Measurements from ENCODE around the gene SLC1A5. TPM values are rescaled to one million over a fixed set of nuclear protein-coding genes. Genes with fewer than 3 reads are reported as not detected.

SLC1A5 gene
- total RNA-seq, 1 experiment from 2014 or later, result 104 TPM

GRCh38 chr19:46730595-46730994, 57.8 kb downstream of the SLC1A5 start:
- ATAC-seq, result no peak
- ChIA-PET CTCF (interaction anchor here (0.6 kb wide), 1 partner anchor 61 kb away, joined by 3 read pairs; no protein-coding TSS in a partner anchor), POLR2A (no interaction called here)
- H3K4me1 ChIP-seq (ENCODE audit: control insufficient read depth, insufficient read depth, low read length), result no peaks in the 10 kb centered on the region
- in situ Hi-C loops (cut with HindIII; ENCODE audit: low pct_unique_long_range_greater_than_20kb, low sequenced_read_pairs) (no loop called here), intact Hi-C loops (cut with micrococcal nuclease; ENCODE audit: unreplicated experiment) (no loop called here)
- BruUV-seq (replicated peaks), result no TSS peak
- no peak overlapping the region for H3K4me3 ChIP-seq (ENCODE audit: low read depth in 2 of 2, low read length in 2 of 2)
- no peak for TF ChIP-seq POLR2AphosphoS5 (IDR thresholded peaks at IDR 0.05; ENCODE audit: low read depth, low read length)
- TF ChIP-seq REST (IDR thresholded peaks at IDR 0.05; ENCODE audit: insufficient read depth in 1 of 2, low read depth in 2 of 2, low read length in 1 of 2), result no peak
- no peak for TF ChIP-seq CTCF (IDR thresholded peaks at IDR 0.05)
- TF ChIP-seq TCF7L2 (IDR thresholded peaks at IDR 0.05; ENCODE audit: low read depth, low read length), result no peak
- TF ChIP-seq SIN3A (IDR thresholded peaks at IDR 0.05; ENCODE audit: borderline replicate concordance, insufficient read depth, low read depth, low read length), result no peak
- H3K36me3 ChIP-seq (ENCODE audit: control insufficient read depth, insufficient read depth, low read length), result peaks cover 3% of the 10 kb centered on the region
- H3K9me3 ChIP-seq (ENCODE audit: control insufficient read depth, insufficient read depth, low read depth, low read length), result no peaks in the 10 kb centered on the region
- no peak for DNase-seq (ENCODE audit: low read depth, low spot score)
- no peak overlapping the region for H3K27ac ChIP-seq (ENCODE audit: low read length)
- no peaks in the 10 kb centered on the region for H3K27me3 ChIP-seq (ENCODE audit: control insufficient read depth, insufficient read depth, low read length)

GRCh38 chr19:46730187-46730586, 58.2 kb downstream of the SLC1A5 start:
- intact Hi-C loops (cut with micrococcal nuclease; ENCODE audit: unreplicated experiment), result no loop called here
- no peaks in the 10 kb centered on the region for H3K9me3 ChIP-seq (ENCODE audit: control insufficient read depth, insufficient read depth, low read depth, low read length)
- no peaks in the 10 kb centered on the region for H3K27me3 ChIP-seq (ENCODE audit: control insufficient read depth, insufficient read depth, low read length)
- ChIA-PET POLR2A (no interaction called here), CTCF (interaction anchor here (0.6 kb wide), 1 partner anchor 62 kb away, joined by 3 read pairs; no protein-coding TSS in a partner anchor)
- ATAC-seq (no peak), DNase-seq (ENCODE audit: low read depth, low spot score) (no peak)
- H3K4me1 ChIP-seq (ENCODE audit: control insufficient read depth, insufficient read depth, low read length), result no peaks in the 10 kb centered on the region
- no peak for TF ChIP-seq CTCF (IDR thresholded peaks at IDR 0.05)
- TF ChIP-seq POLR2AphosphoS5 (IDR thresholded peaks at IDR 0.05; ENCODE audit: low read depth, low read length), result no peak
- no peak for TF ChIP-seq TCF7L2 (IDR thresholded peaks at IDR 0.05; ENCODE audit: low read depth, low read length)
- no peak for TF ChIP-seq SIN3A (IDR thresholded peaks at IDR 0.05; ENCODE audit: borderline replicate concordance, insufficient read depth, low read depth, low read length)
- no peak for TF ChIP-seq REST (IDR thresholded peaks at IDR 0.05; ENCODE audit: insufficient read depth in 1 of 2, low read depth in 2 of 2, low read length in 1 of 2)
- BruUV-seq (replicated peaks), result no TSS peak
- in situ Hi-C loops (cut with HindIII; ENCODE audit: low pct_unique_long_range_greater_than_20kb, low sequenced_read_pairs), result no loop called here
- no peak overlapping the region for H3K4me3 ChIP-seq (ENCODE audit: low read depth in 2 of 2, low read length in 2 of 2)
- no peak overlapping the region for H3K27ac ChIP-seq (ENCODE audit: low read length)
- peaks cover 3% of the 10 kb centered on the region for H3K36me3 ChIP-seq (ENCODE audit: control insufficient read depth, insufficient read depth, low read length)

All from Panc1 (cell line).